SK-N-SH (cell line): ENCODE data around the gene EPS8L2. TPM values are rescaled to one million over a fixed set of nuclear protein-coding genes. Genes with fewer than 3 reads are reported as not detected.
A peak's percentile ranks its signal among the peaks of the same experiment; 100 is the strongest.

Experiments used
- CTCF ChIA-PET: fragments of 300-600, 350-600 bp; formaldehyde crosslinking; extraction: SDS; loops from one replicate; lab custom pipeline; 2021; lab: Yijun Ruan, JAX
- POLR2A ChIA-PET: fragments of 350-600 bp; sonication (Branson Sonifier 250); formaldehyde crosslinking; extraction: SDS; loops from one replicate; lab custom pipeline; 2020; ENCODE audit warnings: antibody characterized with exemption, inconsistent platforms; lab: Yijun Ruan, JAX
- DNase-seq: peaks from one replicate; pipeline ENCODE4 v3.0.0; 2012
- H2AFZ ChIP-seq: fragments of 200-600 bp; sonication (generic); 2 replicates; pipeline ENCODE4 v1.8.1; 2016; ENCODE audit warnings: antibody characterized with exemption, mild to moderate bottlenecking, low read depth
- H3F3A ChIP-seq: fragments of 200-600 bp; sonication (generic); replicated peaks from 2 replicates; pipeline ENCODE3; 2016; ENCODE audit warnings: antibody characterized with exemption, mild to moderate bottlenecking; ENCODE audit not compliant: insufficient read depth
- H3K27ac ChIP-seq, 2 experiments: fragments of 200-500 bp in 1 of 2; fragments of 200-600 bp in 1 of 2; sonication (Bioruptor generic) in 1 of 2; sonication (generic), shearing (Covaris generic) in 1 of 2; 2 replicates each; pipeline versions ENCODE4 v1.5.1 to v1.6.1; 2014 to 2016; ENCODE audit warnings: low read depth in 2 of 2, inconsistent platforms in 1 of 2, low read length in 1 of 2, mild to moderate bottlenecking in 1 of 2, mixed read lengths in 1 of 2
- H3K27me3 ChIP-seq: fragments of 200-600 bp; sonication (generic), shearing (Covaris generic); 2 replicates; pipeline ENCODE4 v1.6.1; 2016; ENCODE audit warnings: mixed run types; ENCODE audit not compliant: insufficient read depth
- H3K36me3 ChIP-seq, 2 experiments: fragments of 200-500 bp in 1 of 2; fragments of 200-600 bp in 1 of 2; sonication (Bioruptor generic) in 1 of 2; sonication (generic) in 1 of 2; replicated peaks in 1 of 2; 2 replicates each; pipeline versions ENCODE3 to v1.5.1; 2014 to 2016; ENCODE audit warnings: low read length in 1 of 2, mild to moderate bottlenecking in 1 of 2; ENCODE audit not compliant: insufficient read depth in 2 of 2, control insufficient read depth in 1 of 2
- H3K4me1 ChIP-seq, 2 experiments: fragments of 200-500 bp in 1 of 2; fragments of 200-600 bp in 1 of 2; sonication (Bioruptor generic) in 1 of 2; sonication (generic), shearing (Covaris generic) in 1 of 2; 2 replicates each; pipeline versions ENCODE4 v1.5.1 to v1.6.1; 2014 to 2016; ENCODE audit warnings: low read depth in 1 of 2, low read length in 1 of 2, mixed run types in 1 of 2; ENCODE audit not compliant: insufficient read depth in 2 of 2, control insufficient read depth in 1 of 2
- H3K4me2 ChIP-seq: fragments of 200-600 bp; sonication (generic), shearing (Covaris generic); 2 replicates; pipeline ENCODE4 v1.6.1; 2017; ENCODE audit warnings: mixed run types
- H3K4me3 ChIP-seq, 2 experiments: fragments of 200-500 bp in 1 of 2; fragments of 200-600 bp in 1 of 2; sonication (Bioruptor generic) in 1 of 2; sonication (generic), shearing (Covaris generic) in 1 of 2; 2 replicates each; pipeline versions ENCODE4 v1.5.1 to v1.8.1; 2014 to 2016; ENCODE audit warnings: low read depth in 2 of 2, inconsistent platforms in 1 of 2, low read length in 1 of 2, mild to moderate bottlenecking in 1 of 2, mixed read lengths in 1 of 2, moderate library complexity in 1 of 2
- H3K79me2 ChIP-seq: fragments of 200-600 bp; sonication (generic); 2 replicates; pipeline ENCODE4 v1.8.1; 2017; ENCODE audit warnings: mild to moderate bottlenecking; ENCODE audit not compliant: insufficient read depth
- H3K9ac ChIP-seq: fragments of 200-600 bp; sonication (generic); 2 replicates; pipeline ENCODE4 v1.6.1; 2017; ENCODE audit warnings: mixed run types
- H3K9me2 ChIP-seq: fragments of 200-600 bp; sonication (generic); 2 replicates; pipeline ENCODE4 v1.6.1; 2017; ENCODE audit warnings: mixed run types
- H3K9me3 ChIP-seq: fragments of 200-600 bp; sonication (generic); 2 replicates; pipeline ENCODE4 v1.6.1; 2017; ENCODE audit warnings: mixed run types, mild to moderate bottlenecking, moderate library complexity
- H4K20me1 ChIP-seq: fragments of 200-600 bp; sonication (generic); 2 replicates; pipeline ENCODE4 v1.6.1; 2017; ENCODE audit warnings: mild to moderate bottlenecking, mixed run types; ENCODE audit not compliant: insufficient read depth
- CHD2 ChIP-seq: fragments of 150-350 bp; IDR thresholded peaks from 2 replicates; pipeline ENCODE4 v1.6.1; 2018; ENCODE audit warnings: low read length; ENCODE audit not compliant: partially characterized antibody
- ELF1 ChIP-seq: IDR thresholded peaks from 2 replicates; pipeline ENCODE4 v1.4.0; 2012
- EP300 ChIP-seq, 2 experiments: IDR thresholded peaks; 2 replicates each; pipeline versions ENCODE4 v1.4.0 to v1.6.1; 2012; ENCODE audit warnings: borderline replicate concordance in 1 of 2, low read depth in 1 of 2, low read length in 1 of 2
- EZH2phosphoT487 ChIP-seq: fragments of 200-600 bp; sonication (generic); IDR thresholded peaks from 2 replicates; pipeline ENCODE4 v1.6.1; 2017; ENCODE audit warnings: low read depth, mixed run types, mild to moderate bottlenecking, antibody characterized with exemption, moderate library complexity, borderline replicate concordance
- FOSL2 ChIP-seq: IDR thresholded peaks from 2 replicates; pipeline ENCODE4 v1.4.0; 2012; ENCODE audit warnings: low read depth, mild to moderate bottlenecking, moderate library complexity, borderline replicate concordance
- FOXJ3 ChIP-seq: sonication (generic); formaldehyde crosslinking; IDR thresholded peaks from 2 replicates; pipeline ENCODE4 v1.5.1; 2020; ENCODE audit warnings: mild to moderate bottlenecking, missing genetic modification reagents
- GABPA ChIP-seq: IDR thresholded peaks from 2 replicates; pipeline ENCODE4 v1.4.0; 2012; ENCODE audit warnings: low read depth, mild to moderate bottlenecking
- MEF2A ChIP-seq: IDR thresholded peaks from 2 replicates; pipeline ENCODE4 v1.4.0; 2012; ENCODE audit warnings: low read depth, borderline replicate concordance
- MXI1 ChIP-seq: IDR thresholded peaks from 2 replicates; pipeline ENCODE4 v1.6.1; 2012; ENCODE audit warnings: mild to moderate bottlenecking, low read depth, low read length, improper control_type of control experiment
- NFIC ChIP-seq: IDR thresholded peaks from 2 replicates; pipeline ENCODE4 v1.4.0; 2012; ENCODE audit warnings: borderline replicate concordance
- NRF1 ChIP-seq: IDR thresholded peaks from 2 replicates; pipeline ENCODE4 v1.6.1; 2012; ENCODE audit warnings: low read depth, mild to moderate bottlenecking, low read length
- RAD21 ChIP-seq: IDR thresholded peaks from 2 replicates; pipeline ENCODE4 v1.6.1; 2012; ENCODE audit warnings: mild to moderate bottlenecking, low read length
- RXRA ChIP-seq: IDR thresholded peaks from 2 replicates; pipeline ENCODE4 v1.4.0; 2012; ENCODE audit warnings: low read depth, mild to moderate bottlenecking, borderline replicate concordance
- SMC3 ChIP-seq: IDR thresholded peaks from 2 replicates; pipeline ENCODE4 v1.6.1; 2012; ENCODE audit warnings: low read depth, low read length, improper control_type of control experiment
- TEAD4 ChIP-seq: IDR thresholded peaks from 2 replicates; pipeline ENCODE4 v1.4.0; 2012; ENCODE audit warnings: mild to moderate bottlenecking, borderline replicate concordance; ENCODE audit not compliant: insufficient read depth
- WGBS: methylation state at CpG from one replicate; pipeline ENCODE4 v1.1.6; 2017; ENCODE audit warnings: low lambda C conversion rate; 5-methylcytosine and 5-hydroxymethylcytosine counted together
- polyA plus RNA-seq, 3 experiments: library from polyadenylated mRNA; depleted of rRNA; stranded (reverse); fragments of >200 nt; gene quantifications; 2 replicates each; pipeline ENCODE4 v1.2.3, GENCODE V29; 2012
- TF ChIP-seq, protein P1 (sequence below): fragments of 200-600 bp; sonication (generic); IDR thresholded peaks from 2 replicates; pipeline ENCODE4 v1.6.1; 2017; ENCODE audit warnings: antibody characterized with exemption, mild to moderate bottlenecking, moderate library complexity
- TF ChIP-seq, protein P2 (sequence below): IDR thresholded peaks from 2 replicates; pipeline ENCODE4; 2012
- TF ChIP-seq, protein P3 (sequence below): fragments of 150-350 bp; IDR thresholded peaks from 2 replicates; pipeline ENCODE4 v1.6.1; 2016; ENCODE audit warnings: mild to moderate bottlenecking, low read depth, low read length
- TF ChIP-seq, protein P4 (sequence below): IDR thresholded peaks from 2 replicates; pipeline ENCODE4 v1.6.1; 2012; ENCODE audit warnings: mild to moderate bottlenecking, low read depth, low read length, moderate library complexity
- TF ChIP-seq, protein P5 (sequence below): IDR thresholded peaks from 2 replicates; pipeline ENCODE4 v1.4.0; 2012; ENCODE audit warnings: low read depth

EPS8L2 gene
- polyA plus RNA-seq, 1 of the 3 experiments (the other 2 are of a cell fraction), result 0.74 TPM

DNA sequence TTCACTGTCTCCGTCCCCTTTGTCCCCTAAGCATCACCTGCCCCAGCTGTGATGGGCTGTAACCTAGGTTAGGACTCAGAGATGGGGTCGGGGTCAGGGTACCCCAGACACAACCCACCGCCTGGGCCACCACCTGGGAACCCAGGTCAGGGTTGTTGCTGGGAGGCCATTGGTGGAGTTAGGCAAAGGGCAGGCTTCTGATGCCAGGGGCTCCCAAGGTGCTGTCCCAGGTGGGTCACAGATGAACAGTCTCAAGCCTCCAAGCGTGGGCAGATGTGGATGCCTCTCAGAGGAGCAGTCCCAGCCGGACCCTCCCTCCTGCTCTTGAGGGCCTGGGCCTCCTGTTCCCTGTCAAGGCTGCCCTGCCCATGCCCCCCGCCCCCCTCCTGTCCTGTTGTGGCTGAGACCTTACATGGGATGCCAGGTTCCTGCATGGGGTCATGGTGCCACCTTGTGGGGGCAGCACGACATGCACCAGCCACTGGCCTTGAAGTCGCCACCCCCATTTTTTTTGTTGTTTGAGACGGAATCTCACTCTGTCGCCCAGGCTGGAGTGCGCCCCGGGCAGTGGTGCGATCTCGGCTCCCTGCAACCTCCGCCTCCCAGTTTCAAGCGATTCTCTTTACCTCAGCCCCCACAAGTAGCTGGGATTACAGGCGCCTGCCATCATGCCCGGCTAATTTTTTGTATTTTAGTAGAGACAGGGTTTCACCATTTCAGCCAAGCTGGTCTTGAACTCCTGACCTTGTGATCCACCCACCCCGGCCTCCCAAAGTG, 59.2 kb downstream of the EPS8L2 start:
- Histone ChIP-seq H2AFZ (no peak overlapping the region), H3K36me3 (peaks cover 18 to 42% of the 10 kb centered on the region in 2 experiments), H3K27ac (no peak overlapping the region)
- POLR2A ChIA-PET, result no interaction called here
- TF ChIP-seq, protein P1, sequence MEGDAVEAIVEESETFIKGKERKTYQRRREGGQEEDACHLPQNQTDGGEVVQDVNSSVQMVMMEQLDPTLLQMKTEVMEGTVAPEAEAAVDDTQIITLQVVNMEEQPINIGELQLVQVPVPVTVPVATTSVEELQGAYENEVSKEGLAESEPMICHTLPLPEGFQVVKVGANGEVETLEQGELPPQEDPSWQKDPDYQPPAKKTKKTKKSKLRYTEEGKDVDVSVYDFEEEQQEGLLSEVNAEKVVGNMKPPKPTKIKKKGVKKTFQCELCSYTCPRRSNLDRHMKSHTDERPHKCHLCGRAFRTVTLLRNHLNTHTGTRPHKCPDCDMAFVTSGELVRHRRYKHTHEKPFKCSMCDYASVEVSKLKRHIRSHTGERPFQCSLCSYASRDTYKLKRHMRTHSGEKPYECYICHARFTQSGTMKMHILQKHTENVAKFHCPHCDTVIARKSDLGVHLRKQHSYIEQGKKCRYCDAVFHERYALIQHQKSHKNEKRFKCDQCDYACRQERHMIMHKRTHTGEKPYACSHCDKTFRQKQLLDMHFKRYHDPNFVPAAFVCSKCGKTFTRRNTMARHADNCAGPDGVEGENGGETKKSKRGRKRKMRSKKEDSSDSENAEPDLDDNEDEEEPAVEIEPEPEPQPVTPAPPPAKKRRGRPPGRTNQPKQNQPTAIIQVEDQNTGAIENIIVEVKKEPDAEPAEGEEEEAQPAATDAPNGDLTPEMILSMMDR, result peak; percentile 65
- TF ChIP-seq GABPA (no peak), SMC3 (peak; percentile 24; the same call in 1 of the 2 replicates), FOSL2 (no peak), MEF2A (no peak), EZH2phosphoT487 (no peak), RAD21 (peak; percentile 67), EP300 (IDR thresholded peaks at IDR 0.05; ENCODE audit: borderline replicate concordance in 1 of 2, low read depth in 1 of 2, low read length in 1 of 2) (no peak), MXI1 (no peak), RXRA (no peak), NFIC (no peak), CHD2 (no peak), ELF1 (no peak), NRF1 (no peak), TEAD4 (no peak), FOXJ3 (CRISPR knock-in tag) (no peak)
- TF ChIP-seq, protein P2, sequence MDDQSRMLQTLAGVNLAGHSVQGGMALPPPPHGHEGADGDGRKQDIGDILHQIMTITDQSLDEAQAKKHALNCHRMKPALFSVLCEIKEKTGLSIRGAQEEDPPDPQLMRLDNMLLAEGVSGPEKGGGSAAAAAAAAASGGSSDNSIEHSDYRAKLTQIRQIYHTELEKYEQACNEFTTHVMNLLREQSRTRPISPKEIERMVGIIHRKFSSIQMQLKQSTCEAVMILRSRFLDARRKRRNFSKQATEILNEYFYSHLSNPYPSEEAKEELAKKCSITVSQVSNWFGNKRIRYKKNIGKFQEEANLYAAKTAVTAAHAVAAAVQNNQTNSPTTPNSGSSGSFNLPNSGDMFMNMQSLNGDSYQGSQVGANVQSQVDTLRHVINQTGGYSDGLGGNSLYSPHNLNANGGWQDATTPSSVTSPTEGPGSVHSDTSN, result no peak
- TF ChIP-seq, protein P3, sequence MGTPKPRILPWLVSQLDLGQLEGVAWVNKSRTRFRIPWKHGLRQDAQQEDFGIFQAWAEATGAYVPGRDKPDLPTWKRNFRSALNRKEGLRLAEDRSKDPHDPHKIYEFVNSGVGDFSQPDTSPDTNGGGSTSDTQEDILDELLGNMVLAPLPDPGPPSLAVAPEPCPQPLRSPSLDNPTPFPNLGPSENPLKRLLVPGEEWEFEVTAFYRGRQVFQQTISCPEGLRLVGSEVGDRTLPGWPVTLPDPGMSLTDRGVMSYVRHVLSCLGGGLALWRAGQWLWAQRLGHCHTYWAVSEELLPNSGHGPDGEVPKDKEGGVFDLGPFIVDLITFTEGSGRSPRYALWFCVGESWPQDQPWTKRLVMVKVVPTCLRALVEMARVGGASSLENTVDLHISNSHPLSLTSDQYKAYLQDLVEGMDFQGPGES, result no peak
- TF ChIP-seq, protein P4, sequence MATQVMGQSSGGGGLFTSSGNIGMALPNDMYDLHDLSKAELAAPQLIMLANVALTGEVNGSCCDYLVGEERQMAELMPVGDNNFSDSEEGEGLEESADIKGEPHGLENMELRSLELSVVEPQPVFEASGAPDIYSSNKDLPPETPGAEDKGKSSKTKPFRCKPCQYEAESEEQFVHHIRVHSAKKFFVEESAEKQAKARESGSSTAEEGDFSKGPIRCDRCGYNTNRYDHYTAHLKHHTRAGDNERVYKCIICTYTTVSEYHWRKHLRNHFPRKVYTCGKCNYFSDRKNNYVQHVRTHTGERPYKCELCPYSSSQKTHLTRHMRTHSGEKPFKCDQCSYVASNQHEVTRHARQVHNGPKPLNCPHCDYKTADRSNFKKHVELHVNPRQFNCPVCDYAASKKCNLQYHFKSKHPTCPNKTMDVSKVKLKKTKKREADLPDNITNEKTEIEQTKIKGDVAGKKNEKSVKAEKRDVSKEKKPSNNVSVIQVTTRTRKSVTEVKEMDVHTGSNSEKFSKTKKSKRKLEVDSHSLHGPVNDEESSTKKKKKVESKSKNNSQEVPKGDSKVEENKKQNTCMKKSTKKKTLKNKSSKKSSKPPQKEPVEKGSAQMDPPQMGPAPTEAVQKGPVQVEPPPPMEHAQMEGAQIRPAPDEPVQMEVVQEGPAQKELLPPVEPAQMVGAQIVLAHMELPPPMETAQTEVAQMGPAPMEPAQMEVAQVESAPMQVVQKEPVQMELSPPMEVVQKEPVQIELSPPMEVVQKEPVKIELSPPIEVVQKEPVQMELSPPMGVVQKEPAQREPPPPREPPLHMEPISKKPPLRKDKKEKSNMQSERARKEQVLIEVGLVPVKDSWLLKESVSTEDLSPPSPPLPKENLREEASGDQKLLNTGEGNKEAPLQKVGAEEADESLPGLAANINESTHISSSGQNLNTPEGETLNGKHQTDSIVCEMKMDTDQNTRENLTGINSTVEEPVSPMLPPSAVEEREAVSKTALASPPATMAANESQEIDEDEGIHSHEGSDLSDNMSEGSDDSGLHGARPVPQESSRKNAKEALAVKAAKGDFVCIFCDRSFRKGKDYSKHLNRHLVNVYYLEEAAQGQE, result no peak
- TF ChIP-seq, protein P5, sequence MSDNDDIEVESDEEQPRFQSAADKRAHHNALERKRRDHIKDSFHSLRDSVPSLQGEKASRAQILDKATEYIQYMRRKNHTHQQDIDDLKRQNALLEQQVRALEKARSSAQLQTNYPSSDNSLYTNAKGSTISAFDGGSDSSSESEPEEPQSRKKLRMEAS, result no peak
- TF ChIP-seq, all 33 proteins: peak for 3
- WGBS, result 83% methylated on average over 17 of the region's 19 CpGs
- Histone ChIP-seq H3K79me2 (peaks cover 5% of the 10 kb centered on the region), H3K27me3 (no peaks in the 10 kb centered on the region), H3K9ac (no peak overlapping the region), H3K4me3 (no peak overlapping the region), H3K9me3 (no peaks in the 10 kb centered on the region), H3F3A (peaks cover 26% of the 10 kb centered on the region), H4K20me1 (peaks cover 9% of the 10 kb centered on the region), H3K9me2 (no peaks in the 10 kb centered on the region), H3K4me1 (peaks cover 5 to 9% of the 10 kb centered on the region in 2 experiments; a peak in 2 of 4 replicates), H3K4me2 (no peak overlapping the region)
- peak; percentile 92 for DNase-seq
- CTCF ChIA-PET, result interaction anchor here (0.7 to 6.3 kb wide), 15 partner anchors 9 to 410 kb away, joined by 3 to 31 read pairs (median 4); partner anchors contain the start of genes GATD1 and TALDO1
